ENCODE measurements around the gene SETX.
"Not testable (repeated sequence)": the region's sequence is repeated elsewhere in the genome, so short reads cannot be mapped to it uniquely, and the experiment has no call there.

The SETX gene

GRCh38 chr9:132354637-132355355 is at the start of gene SETX:
TSS of gene SETX (minus strand) at chr9:132354986. CDS start at chr9:132349428, 5,558 bp downstream.
- DNase-seq: peak; percentile 97

- DNase-seq: peak; percentile 16
These were observed 49.6 kb upstream of the SETX start for GRCh38 chr9:132404228-132404881.

- no peak for DNase-seq
These were observed 47.0 kb upstream of the SETX start for GRCh38 chr9:132401824-132402223.

- no peak for DNase-seq
These were observed 40.8 kb upstream of the SETX start for GRCh38 chr9:132395560-132395959.

- DNase-seq: no peak
These were observed 36.7 kb upstream of the SETX start for GRCh38 chr9:132391449-132391848.

GRCh38 chr9:132390966-132391365 is 36.2 kb upstream of the SETX start:
- no peak for DNase-seq

GRCh38 chr9:132387133-132387532 is 32.3 kb upstream of the SETX start:
- no peak for DNase-seq

- no peak for DNase-seq
These were observed 29.6 kb upstream of the SETX start for GRCh38 chr9:132384376-132384775.

- DNase-seq: no peak
These were observed 28.7 kb upstream of the SETX start for GRCh38 chr9:132383462-132383883.

GRCh38 chr9:132381966-132382541 is 27.3 kb upstream of the SETX start:
- DNase-seq: no peak

GRCh38 chr9:132378416-132378815 is 23.6 kb upstream of the SETX start:
- not testable (repeated sequence) for DNase-seq

GRCh38 chr9:132377769-132378168 is 23.0 kb upstream of the SETX start:
- DNase-seq: not testable (repeated sequence)

GRCh38 chr9:132372177-132373095 is 17.6 kb upstream of the SETX start:
- DNase-seq: no peak

GRCh38 chr9:132370592-132370991 is 15.8 kb upstream of the SETX start:
- DNase-seq: no peak

- DNase-seq: no peak
These were observed 14.6 kb upstream of the SETX start for GRCh38 chr9:132369421-132369820.

- DNase-seq: no peak
These were observed 13.0 kb upstream of the SETX start for GRCh38 chr9:132367613-132368313.

GRCh38 chr9:132366481-132366880 is 11.7 kb upstream of the SETX start:
- DNase-seq: no peak

- no peak for DNase-seq
These were observed 11.2 kb upstream of the SETX start for GRCh38 chr9:132365986-132366385.

- DNase-seq: no peak
These were observed 9.3 kb upstream of the SETX start for GRCh38 chr9:132364068-132364467.

GRCh38 chr9:132357764-132358163 is 3.0 kb upstream of the SETX start:
- no peak for DNase-seq

- no peak for DNase-seq
These were observed 1.6 kb upstream of the SETX start for GRCh38 chr9:132356324-132356924.

All from activated naive CD4-positive, alpha-beta T cell treated with Interleukin-2 at 50 U/mL for 16 hours (primary cell).